Spinal cord (tissue), 10 donors: ENCODE measurements around the gene IKZF2. TPM values are rescaled to one million over a fixed set of nuclear protein-coding genes. Genes with fewer than 3 reads are reported as not detected.

Source experiments
- DNase-seq, 6 donors: peaks; one replicate each; pipeline versions ENCODE4 v3.0.0 to v3.0.0-alpha.2; 2013 to 2015; ENCODE audit warnings: low spot score in 6 of 6, low read depth in 4 of 6
- H3K27ac ChIP-seq: one replicate; pipeline ENCODE4 v1.5.1; 2013; ENCODE audit warnings: low read depth, low read length, control low read depth
- H3K27me3 ChIP-seq: one replicate; pipeline ENCODE4 v1.6.1; 2013; ENCODE audit warnings: low read length; ENCODE audit not compliant: control insufficient read depth, insufficient read depth
- H3K36me3 ChIP-seq: one replicate; pipeline ENCODE4 v1.6.1; 2013; ENCODE audit warnings: low read length; ENCODE audit not compliant: control insufficient read depth, insufficient read depth
- H3K4me1 ChIP-seq: one replicate; pipeline ENCODE4 v1.6.1; 2013; ENCODE audit warnings: low read length; ENCODE audit not compliant: control insufficient read depth, insufficient read depth
- H3K4me3 ChIP-seq: one replicate; pipeline ENCODE4 v1.5.1; 2013; ENCODE audit warnings: low read depth, low read length, control low read depth
- H3K9me3 ChIP-seq: one replicate; pipeline ENCODE4 v1.6.1; 2013; ENCODE audit warnings: low read length; ENCODE audit not compliant: control insufficient read depth, insufficient read depth
- WGBS: methylation state at CpG from one replicate; pipeline ENCODE4 v1.1.5; 2013; ENCODE audit warnings: missing lambda C conversion rate; ENCODE audit not compliant: insufficient coverage; 5-methylcytosine and 5-hydroxymethylcytosine counted together
- polyA plus RNA-seq, 2 donors: library from polyadenylated mRNA; unstranded; fragments of 120-200 nt; gene quantifications; one replicate each; pipeline ENCODE4 v1.2.1, GENCODE V29; 2013; ENCODE audit not compliant: insufficient read length in 2 of 2
- total RNA-seq, 2 donors: library from RNA; depleted of rRNA in 1 of 2; stranded (reverse); fragments of 120-200 nt in 1 of 2; fragments of >200 nt in 1 of 2; gene quantifications; one replicate each; pipeline versions ENCODE4 v1.2.3 to v1.2.4, GENCODE V29; 2013 to 2014
- donor health status: healthy.

Gene IKZF2
- total and polyA plus RNA-seq, 4 donors, result 5.1 to 18.5 (median 12.2) TPM

DNA sequence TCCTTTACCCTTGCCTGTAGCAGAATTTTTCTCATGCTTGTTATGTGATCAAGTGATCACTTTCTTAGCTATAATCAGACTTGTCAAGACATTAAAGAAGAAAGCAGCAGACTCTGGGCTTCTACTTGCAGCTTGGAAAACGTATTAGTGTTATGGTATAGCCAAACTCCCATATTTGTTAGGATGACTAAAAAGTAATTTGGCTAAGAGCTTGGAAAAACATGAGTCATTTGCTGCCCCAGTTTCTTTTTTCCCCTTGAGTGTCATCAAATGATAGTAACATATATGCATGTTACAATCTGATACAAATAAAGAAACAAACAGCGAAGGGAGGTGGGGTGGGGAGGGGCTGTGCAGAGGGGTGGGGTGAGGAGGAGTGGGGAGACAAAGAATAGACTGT lies 155.5 kb downstream of the IKZF2 start:
- no peak for DNase-seq
- Histone ChIP-seq H3K36me3 (no peaks in the 10 kb centered on the region), H3K9me3 (no peaks in the 10 kb centered on the region), H3K27me3 (no peaks in the 10 kb centered on the region), H3K27ac (no peak overlapping the region), H3K4me1 (no peaks in the 10 kb centered on the region), H3K4me3 (no peak overlapping the region)
- no CpG with 5 or more reads among the region's 2 CpGs for WGBS

DNA sequence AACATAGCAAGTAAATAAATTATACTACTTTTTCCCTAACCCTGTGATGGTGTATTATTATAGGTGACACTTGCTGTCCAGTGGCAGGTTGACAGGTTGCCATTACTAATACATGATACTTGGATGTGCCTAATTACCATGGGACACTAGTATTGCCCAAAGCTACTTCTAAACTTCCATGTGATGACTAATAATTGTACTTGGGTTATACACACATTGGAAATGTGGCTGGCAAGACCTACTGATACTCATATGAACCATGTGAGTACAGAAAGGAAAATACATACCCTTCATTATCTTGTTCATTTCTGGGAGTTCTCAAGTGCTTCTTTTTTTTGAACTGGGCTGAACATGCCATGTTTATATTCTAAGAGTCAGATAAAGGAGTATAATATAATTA lies 156.4 kb downstream of the IKZF2 start:
- no peaks in the 10 kb centered on the region for H3K27me3 ChIP-seq
- H3K4me1 ChIP-seq, result no peaks in the 10 kb centered on the region
- no peak overlapping the region for H3K4me3 ChIP-seq
- H3K27ac ChIP-seq, result no peak overlapping the region
- no peaks in the 10 kb centered on the region for H3K36me3 ChIP-seq
- DNase-seq, result no peak
- H3K9me3 ChIP-seq, result no peaks in the 10 kb centered on the region

DNA sequence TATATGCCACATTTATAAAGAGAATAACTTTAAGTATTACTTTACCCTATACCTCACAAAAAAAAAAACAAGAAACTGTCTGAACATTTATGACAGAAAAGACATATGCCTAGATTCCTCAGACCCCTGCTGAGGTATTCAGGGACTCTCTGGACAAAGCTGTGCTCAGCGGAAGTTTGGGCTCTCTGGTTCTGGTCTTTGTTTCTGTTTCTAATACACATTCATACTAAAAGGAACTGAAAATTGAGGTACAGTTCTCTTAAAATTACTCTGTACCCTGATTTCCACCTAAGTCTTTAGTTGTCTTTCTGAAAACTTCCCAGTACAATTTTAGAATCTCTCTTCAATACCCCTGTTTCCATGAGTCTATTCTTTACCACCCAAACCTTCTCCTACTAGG lies 160.3 kb downstream of the IKZF2 start:
- Histone ChIP-seq H3K27me3 (no peaks in the 10 kb centered on the region), H3K4me1 (no peaks in the 10 kb centered on the region), H3K4me3 (no peak overlapping the region), H3K27ac (no peak overlapping the region), H3K36me3 (no peaks in the 10 kb centered on the region), H3K9me3 (no peaks in the 10 kb centered on the region)
- DNase-seq, result no peak
- 100% methylated on average over 1 of the region's 1 CpG for WGBS

DNA sequence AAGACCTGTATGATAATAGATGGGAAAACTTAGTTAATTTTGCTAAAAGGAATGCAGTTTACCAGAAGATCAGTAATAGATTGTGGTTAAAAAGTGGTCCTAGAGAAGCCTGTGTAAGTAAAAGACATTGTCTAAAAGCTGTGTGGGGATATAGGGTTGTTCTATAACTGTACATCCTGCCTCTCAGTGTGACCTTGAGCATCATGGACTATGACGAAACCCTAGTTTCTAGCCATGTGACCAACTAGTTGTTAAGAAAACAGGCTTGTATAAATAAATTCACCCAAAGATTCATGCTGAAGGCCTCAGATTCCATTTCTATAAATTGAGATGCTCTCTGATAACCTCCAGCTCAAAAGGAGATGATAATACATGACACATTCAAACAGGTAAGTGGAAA lies 160.7 kb downstream of the IKZF2 start:
- H3K4me3 ChIP-seq, result no peak overlapping the region
- DNase-seq, result no peak
- H3K36me3 ChIP-seq, result no peaks in the 10 kb centered on the region
- no peaks in the 10 kb centered on the region for H3K9me3 ChIP-seq
- H3K4me1 ChIP-seq, result no peaks in the 10 kb centered on the region
- H3K27me3 ChIP-seq, result no peaks in the 10 kb centered on the region
- no CpG with 5 or more reads among the region's 1 CpG for WGBS
- no peak overlapping the region for H3K27ac ChIP-seq

DNA sequence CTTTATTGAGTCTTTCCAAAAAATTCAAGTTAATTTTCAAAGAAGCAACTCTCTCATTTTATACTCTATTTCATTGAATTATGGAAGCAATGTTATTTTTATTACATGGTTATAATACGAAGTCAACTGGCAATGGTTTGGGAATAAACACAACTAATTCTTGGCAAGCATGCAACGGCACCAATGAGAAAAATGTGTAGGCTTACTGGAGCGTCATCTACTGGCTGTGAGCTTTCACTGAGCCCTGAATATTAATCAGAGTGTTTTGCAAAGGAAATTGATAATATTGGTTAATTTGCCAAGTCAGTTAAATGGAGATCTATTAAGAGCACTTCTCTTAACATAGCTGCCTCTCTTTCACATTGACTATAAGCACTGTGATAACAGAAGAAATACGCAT lies 163.9 kb downstream of the IKZF2 start:
- no peak for DNase-seq
- no peaks in the 10 kb centered on the region for H3K9me3 ChIP-seq
- no peaks in the 10 kb centered on the region for H3K36me3 ChIP-seq
- no peaks in the 10 kb centered on the region for H3K27me3 ChIP-seq
- no peak overlapping the region for H3K4me3 ChIP-seq
- 54% methylated on average over 2 of the region's 4 CpGs for WGBS
- no peak overlapping the region for H3K27ac ChIP-seq
- H3K4me1 ChIP-seq, result no peaks in the 10 kb centered on the region

DNA sequence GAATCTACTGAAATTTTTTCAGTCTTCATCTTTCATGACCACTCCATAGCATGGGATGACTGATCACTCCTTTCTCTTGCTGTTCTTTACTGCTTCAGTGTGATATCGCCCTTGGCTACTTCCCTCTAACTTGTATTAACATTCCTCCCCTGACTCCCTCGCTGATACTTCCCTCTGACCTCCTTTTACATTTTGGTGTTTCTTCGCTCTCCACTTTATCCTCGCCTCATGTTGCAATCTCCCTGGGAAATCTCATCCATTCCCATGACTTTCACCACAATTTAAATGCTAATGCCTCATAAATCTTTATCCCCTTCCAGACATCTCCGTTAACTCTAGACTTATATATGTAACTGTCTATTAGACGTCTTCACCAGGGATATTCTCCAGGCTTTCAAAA lies 167.3 kb downstream of the IKZF2 start:
- Histone ChIP-seq H3K36me3 (no peaks in the 10 kb centered on the region), H3K9me3 (no peaks in the 10 kb centered on the region), H3K4me1 (no peaks in the 10 kb centered on the region), H3K27me3 (no peaks in the 10 kb centered on the region), H3K4me3 (no peak overlapping the region), H3K27ac (no peak overlapping the region)
- 68% methylated on average over 4 of the region's 6 CpGs for WGBS
- no peak for DNase-seq

DNA sequence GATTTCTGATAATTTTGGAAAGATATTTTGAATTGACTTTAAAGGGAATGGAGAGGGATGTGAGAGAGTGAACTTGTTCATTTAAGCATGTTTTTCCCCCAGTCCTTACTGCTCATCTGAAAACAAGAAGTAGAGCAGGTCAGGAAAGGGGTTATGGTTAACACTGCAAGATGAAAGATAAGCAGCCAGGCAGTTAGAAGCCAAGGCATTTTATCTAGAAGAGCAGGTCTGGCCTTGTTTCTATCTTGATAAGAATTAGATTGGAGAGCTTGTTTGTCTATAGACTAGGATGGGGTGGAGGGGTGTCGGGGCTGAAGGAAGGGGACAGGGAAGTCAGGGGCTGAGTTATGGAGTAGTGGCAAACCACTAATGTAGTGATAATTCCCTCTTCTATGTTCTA lies 171.6 kb downstream of the IKZF2 start:
- H3K4me1 ChIP-seq, result no peaks in the 10 kb centered on the region
- no peaks in the 10 kb centered on the region for H3K27me3 ChIP-seq
- no peak overlapping the region for H3K4me3 ChIP-seq
- WGBS, result no CpG with 5 or more reads among the region's 1 CpG
- no peak for DNase-seq
- H3K27ac ChIP-seq, result no peak overlapping the region
- no peaks in the 10 kb centered on the region for H3K36me3 ChIP-seq
- H3K9me3 ChIP-seq, result no peaks in the 10 kb centered on the region

DNA sequence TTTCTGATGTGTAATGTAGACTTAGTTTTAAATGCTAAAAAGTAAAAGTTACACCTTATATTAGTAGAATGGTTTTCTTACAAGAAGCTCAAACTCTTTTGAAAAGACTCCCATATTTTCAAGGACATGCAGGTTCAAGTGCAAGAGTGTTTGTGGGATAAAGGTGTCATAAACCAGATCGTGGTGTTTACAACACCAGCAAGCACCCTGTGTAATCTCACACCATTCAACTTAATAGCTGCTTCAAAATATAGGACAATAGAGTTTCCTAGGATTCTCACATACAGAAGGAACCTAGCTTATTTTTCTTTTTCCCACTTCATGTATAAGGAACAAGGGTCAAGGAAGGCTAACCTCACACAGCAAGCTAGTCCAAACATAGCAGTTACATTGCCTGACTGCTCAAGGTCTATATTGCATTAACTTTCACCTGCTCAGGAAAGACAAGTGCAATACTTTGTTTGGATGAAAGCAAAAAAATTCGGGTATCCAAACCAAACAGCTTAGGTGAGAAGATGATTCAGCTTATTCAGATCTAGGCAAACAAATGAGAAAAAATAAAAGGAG lies 172.3 kb downstream of the IKZF2 start:
- DNase-seq, result no peak
- no peak overlapping the region for H3K27ac ChIP-seq
- WGBS, result no CpG with 5 or more reads among the region's 2 CpGs
- H3K36me3 ChIP-seq, result no peaks in the 10 kb centered on the region
- H3K4me1 ChIP-seq, result no peaks in the 10 kb centered on the region
- H3K4me3 ChIP-seq, result no peak overlapping the region
- H3K9me3 ChIP-seq, result no peaks in the 10 kb centered on the region
- H3K27me3 ChIP-seq, result no peaks in the 10 kb centered on the region

DNA sequence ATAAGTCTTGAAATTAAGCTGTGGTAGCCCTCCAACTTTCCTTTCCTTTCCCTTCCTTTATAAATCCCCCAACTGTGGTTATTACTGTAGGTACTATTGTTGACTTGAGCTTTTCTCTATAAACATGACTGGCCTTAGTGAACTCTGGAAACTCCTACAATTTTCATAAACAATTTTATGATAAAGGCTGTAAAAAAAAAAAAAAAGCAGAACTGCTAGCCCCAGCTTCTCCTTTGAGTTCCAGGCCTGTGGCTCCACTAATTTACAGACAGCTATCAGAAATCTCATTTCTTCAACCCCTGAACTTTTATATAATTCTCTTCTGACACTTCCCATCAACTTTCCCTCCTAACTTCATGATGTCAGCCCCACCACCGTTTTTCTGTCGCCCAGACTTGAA lies 174.3 kb downstream of the IKZF2 start:
- H3K4me1 ChIP-seq, result no peaks in the 10 kb centered on the region
- H3K27me3 ChIP-seq, result no peaks in the 10 kb centered on the region
- no peaks in the 10 kb centered on the region for H3K36me3 ChIP-seq
- H3K9me3 ChIP-seq, result no peaks in the 10 kb centered on the region
- WGBS, result 81% methylated on average over 2 of the region's 2 CpGs
- no peak overlapping the region for H3K27ac ChIP-seq
- H3K4me3 ChIP-seq, result no peak overlapping the region
- DNase-seq, result no peak

DNA sequence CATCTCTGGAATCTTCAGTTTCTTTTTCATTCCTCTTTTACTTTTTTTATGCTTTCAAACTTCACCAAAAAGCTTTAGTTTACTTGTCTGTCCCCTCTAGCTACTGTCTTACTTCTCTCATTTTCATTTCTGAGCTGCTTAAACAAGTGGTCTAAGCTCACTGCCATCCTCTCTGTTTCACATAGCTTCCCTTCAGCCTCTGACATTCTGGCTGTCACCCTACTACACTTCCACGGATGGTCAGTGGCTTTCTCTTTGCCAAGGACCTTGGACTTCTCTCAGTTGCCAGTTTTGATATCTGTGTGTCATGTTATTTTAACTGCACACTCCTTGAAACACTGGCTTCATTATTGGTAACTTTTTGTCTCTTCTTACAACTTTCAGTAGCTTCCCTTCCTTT lies 176.1 kb downstream of the IKZF2 start:
- no peak for DNase-seq
- Histone ChIP-seq H3K4me3 (no peak overlapping the region), H3K36me3 (no peaks in the 10 kb centered on the region), H3K9me3 (no peaks in the 10 kb centered on the region), H3K27me3 (no peaks in the 10 kb centered on the region), H3K27ac (no peak overlapping the region), H3K4me1 (no peaks in the 10 kb centered on the region)
- WGBS, result no CpG with 5 or more reads among the region's 1 CpG
